Measurements from ENCODE around the gene NRXN3. TPM values are rescaled to one million over a fixed set of nuclear protein-coding genes. Genes with fewer than 3 reads are reported as not detected.

NRXN3 gene
- total RNA-seq, 1 donor from 2014 or later, result 18.0 TPM

DNA sequence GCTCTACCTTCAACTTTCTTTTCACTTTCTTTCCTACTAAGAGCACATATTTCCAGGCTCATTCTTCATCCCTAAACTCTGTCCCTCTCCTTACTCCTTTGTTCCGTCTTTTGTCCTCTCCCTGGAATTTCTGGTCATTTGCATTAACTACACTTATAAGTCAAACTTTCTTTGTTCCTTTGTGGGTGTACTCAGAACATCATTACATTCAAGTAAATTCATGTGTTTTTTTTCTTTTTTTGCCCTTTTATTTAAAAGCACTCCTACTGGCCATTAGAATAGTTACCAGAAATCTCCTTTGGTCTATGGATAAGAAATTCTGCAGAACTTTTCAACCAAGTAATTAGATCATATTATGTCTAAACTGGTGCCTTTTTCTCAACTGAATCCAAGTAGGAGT is 1238.5 kb downstream of the NRXN3 start:
- no peaks in the 10 kb centered on the region for H3K27me3 Mint-ChIP-seq (ENCODE audit: low read depth, unreplicated experiment)
- Histone ChIP-seq H4K20me1 (ENCODE audit: insufficient read depth, low read length) (no peaks in the 10 kb centered on the region), H3K27ac (ENCODE audit: low read depth, low read length) (no peak overlapping the region), H3K79me2 (ENCODE audit: insufficient read depth, low read length) (no peaks in the 10 kb centered on the region), H3K27me3 (ENCODE audit: insufficient read depth, low read length) (no peaks in the 10 kb centered on the region), H3K9me3 (ENCODE audit: insufficient read depth, low read depth, low read length) (no peaks in the 10 kb centered on the region), H3K4me3 (ENCODE audit: insufficient read depth, low read depth, low read length) (no peak overlapping the region), H3K4me1 (ENCODE audit: insufficient read depth, low read length) (no peaks in the 10 kb centered on the region), H3K4me2 (ENCODE audit: low read length) (no peak overlapping the region), H3K9ac (ENCODE audit: low read length) (no peak overlapping the region), H2AFZ (ENCODE audit: low read depth, low read length) (no peak overlapping the region), H3K36me3 (ENCODE audit: insufficient read depth, low read length) (no peaks in the 10 kb centered on the region)
- H3K27ac Mint-ChIP-seq (ENCODE audit: unreplicated experiment), result no peak overlapping the region
- peaks cover 7% of the 10 kb centered on the region for H3K4me1 Mint-ChIP-seq (ENCODE audit: low read depth, unreplicated experiment)
- DNase-seq (ENCODE audit: low read depth) (no peak), FAIRE-seq (no peak)
- H3K9me3 Mint-ChIP-seq (ENCODE audit: unreplicated experiment), result peaks cover 3% of the 10 kb centered on the region
- TF ChIP-seq, protein P1, sequence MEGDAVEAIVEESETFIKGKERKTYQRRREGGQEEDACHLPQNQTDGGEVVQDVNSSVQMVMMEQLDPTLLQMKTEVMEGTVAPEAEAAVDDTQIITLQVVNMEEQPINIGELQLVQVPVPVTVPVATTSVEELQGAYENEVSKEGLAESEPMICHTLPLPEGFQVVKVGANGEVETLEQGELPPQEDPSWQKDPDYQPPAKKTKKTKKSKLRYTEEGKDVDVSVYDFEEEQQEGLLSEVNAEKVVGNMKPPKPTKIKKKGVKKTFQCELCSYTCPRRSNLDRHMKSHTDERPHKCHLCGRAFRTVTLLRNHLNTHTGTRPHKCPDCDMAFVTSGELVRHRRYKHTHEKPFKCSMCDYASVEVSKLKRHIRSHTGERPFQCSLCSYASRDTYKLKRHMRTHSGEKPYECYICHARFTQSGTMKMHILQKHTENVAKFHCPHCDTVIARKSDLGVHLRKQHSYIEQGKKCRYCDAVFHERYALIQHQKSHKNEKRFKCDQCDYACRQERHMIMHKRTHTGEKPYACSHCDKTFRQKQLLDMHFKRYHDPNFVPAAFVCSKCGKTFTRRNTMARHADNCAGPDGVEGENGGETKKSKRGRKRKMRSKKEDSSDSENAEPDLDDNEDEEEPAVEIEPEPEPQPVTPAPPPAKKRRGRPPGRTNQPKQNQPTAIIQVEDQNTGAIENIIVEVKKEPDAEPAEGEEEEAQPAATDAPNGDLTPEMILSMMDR (IDR thresholded peaks at IDR 0.05; ENCODE audit: insufficient read depth, low read depth, low read length), result no peak
- TF ChIP-seq EZH2 (IDR thresholded peaks at IDR 0.05; ENCODE audit: insufficient read depth, low read length), result no peak
- no peak overlapping the region for H3K4me3 Mint-ChIP-seq (ENCODE audit: unreplicated experiment)
- peaks cover 3% of the 10 kb centered on the region for H3K36me3 Mint-ChIP-seq (ENCODE audit: low read depth, unreplicated experiment)

DNA sequence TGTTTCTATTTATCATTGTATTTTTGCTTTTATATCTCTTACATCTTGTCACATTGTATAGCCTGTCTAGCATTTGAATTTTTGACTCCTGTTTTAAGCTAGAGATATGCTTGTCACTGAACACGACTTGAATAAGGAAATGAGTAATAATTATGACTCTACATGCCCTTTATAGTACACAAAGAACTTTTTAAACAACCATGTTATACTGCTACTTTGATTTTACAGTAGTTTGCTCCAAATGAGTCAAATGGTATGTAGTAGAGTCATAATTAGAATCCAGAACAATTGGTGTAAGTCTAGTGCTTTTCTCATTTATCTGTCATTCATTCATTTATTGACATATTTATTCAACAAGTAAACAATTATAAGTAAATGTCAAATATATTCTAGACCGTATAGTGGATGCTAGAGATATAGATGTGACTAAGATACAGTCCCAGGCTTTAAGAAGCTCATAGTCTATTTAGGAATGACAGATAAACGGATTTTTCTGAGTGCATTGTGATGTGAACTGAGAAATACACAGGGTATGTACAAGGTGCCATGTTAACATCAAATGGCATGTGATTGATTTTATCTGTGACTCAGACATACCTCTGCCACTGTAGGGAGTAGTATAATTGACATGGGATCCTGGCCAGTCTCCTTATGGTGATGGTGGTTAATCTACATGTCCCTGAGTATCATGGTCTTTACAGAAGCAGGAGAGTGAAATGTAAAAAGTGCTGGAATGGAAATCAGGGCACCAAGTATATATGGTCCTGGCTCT is 1241.4 kb downstream of the NRXN3 start:
- Mint-ChIP-seq H3K9me3 (ENCODE audit: unreplicated experiment) (peaks cover 2% of the 10 kb centered on the region), H3K4me1 (ENCODE audit: low read depth, unreplicated experiment) (peaks cover 8% of the 10 kb centered on the region), H3K27ac (ENCODE audit: unreplicated experiment) (no peak overlapping the region), H3K36me3 (ENCODE audit: low read depth, unreplicated experiment) (no peaks in the 10 kb centered on the region), H3K4me3 (ENCODE audit: unreplicated experiment) (no peak overlapping the region), H3K27me3 (ENCODE audit: low read depth, unreplicated experiment) (no peaks in the 10 kb centered on the region)
- TF ChIP-seq, protein P1 (IDR thresholded peaks at IDR 0.05; ENCODE audit: insufficient read depth, low read depth, low read length), result no peak
- TF ChIP-seq EZH2 (IDR thresholded peaks at IDR 0.05; ENCODE audit: insufficient read depth, low read length), result no peak
- DNase-seq (ENCODE audit: low read depth) (peak; percentile 14), FAIRE-seq (no peak)
- Histone ChIP-seq H3K9me3 (ENCODE audit: insufficient read depth, low read depth, low read length) (no peaks in the 10 kb centered on the region), H3K4me1 (ENCODE audit: insufficient read depth, low read length) (no peaks in the 10 kb centered on the region), H2AFZ (ENCODE audit: low read depth, low read length) (no peak overlapping the region), H3K4me3 (ENCODE audit: insufficient read depth, low read depth, low read length) (no peak overlapping the region), H4K20me1 (ENCODE audit: insufficient read depth, low read length) (no peaks in the 10 kb centered on the region), H3K4me2 (ENCODE audit: low read length) (peak overlapping the region; percentile 17), H3K27me3 (ENCODE audit: insufficient read depth, low read length) (no peaks in the 10 kb centered on the region), H3K27ac (ENCODE audit: low read depth, low read length) (no peak overlapping the region), H3K9ac (ENCODE audit: low read length) (no peak overlapping the region), H3K79me2 (ENCODE audit: insufficient read depth, low read length) (no peaks in the 10 kb centered on the region), H3K36me3 (ENCODE audit: insufficient read depth, low read length) (no peaks in the 10 kb centered on the region)

DNA sequence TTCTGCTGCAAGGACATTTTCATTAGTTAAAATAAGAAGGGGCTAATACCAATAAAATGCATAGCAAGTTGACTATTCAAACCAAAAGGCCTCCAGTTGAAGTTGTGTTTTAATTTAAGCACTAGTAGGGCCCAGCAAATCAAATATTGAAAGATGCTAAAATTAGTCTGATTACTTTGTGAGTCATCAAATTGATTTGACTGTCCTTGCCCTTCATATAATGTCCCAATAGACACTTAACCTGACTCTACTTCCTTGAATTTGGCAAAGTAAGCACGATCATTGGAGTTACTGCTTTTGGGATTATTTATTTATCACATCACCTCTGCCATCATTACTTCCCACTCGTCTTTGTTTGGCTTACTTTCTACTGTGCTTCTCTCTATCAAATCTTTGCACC is 1242.6 kb downstream of the NRXN3 start:
- Histone ChIP-seq H4K20me1 (ENCODE audit: insufficient read depth, low read length) (no peaks in the 10 kb centered on the region), H3K4me2 (ENCODE audit: low read length) (no peak overlapping the region), H3K27me3 (ENCODE audit: insufficient read depth, low read length) (no peaks in the 10 kb centered on the region), H3K36me3 (ENCODE audit: insufficient read depth, low read length) (no peaks in the 10 kb centered on the region), H3K27ac (ENCODE audit: low read depth, low read length) (no peak overlapping the region), H3K79me2 (ENCODE audit: insufficient read depth, low read length) (no peaks in the 10 kb centered on the region), H3K4me3 (ENCODE audit: insufficient read depth, low read depth, low read length) (no peak overlapping the region), H3K9me3 (ENCODE audit: insufficient read depth, low read depth, low read length) (no peaks in the 10 kb centered on the region), H3K9ac (ENCODE audit: low read length) (no peak overlapping the region), H2AFZ (ENCODE audit: low read depth, low read length) (no peak overlapping the region), H3K4me1 (ENCODE audit: insufficient read depth, low read length) (no peaks in the 10 kb centered on the region)
- no peak overlapping the region for H3K4me3 Mint-ChIP-seq (ENCODE audit: unreplicated experiment)
- TF ChIP-seq, protein P1 (IDR thresholded peaks at IDR 0.05; ENCODE audit: insufficient read depth, low read depth, low read length), result no peak
- no peak for TF ChIP-seq EZH2 (IDR thresholded peaks at IDR 0.05; ENCODE audit: insufficient read depth, low read length)
- H3K27ac Mint-ChIP-seq (ENCODE audit: unreplicated experiment), result no peak overlapping the region
- peaks cover 4% of the 10 kb centered on the region for H3K4me1 Mint-ChIP-seq (ENCODE audit: low read depth, unreplicated experiment)
- no peak for FAIRE-seq
- peaks cover 2% of the 10 kb centered on the region for H3K9me3 Mint-ChIP-seq (ENCODE audit: unreplicated experiment)
- H3K36me3 Mint-ChIP-seq (ENCODE audit: low read depth, unreplicated experiment), result no peaks in the 10 kb centered on the region
- no peaks in the 10 kb centered on the region for H3K27me3 Mint-ChIP-seq (ENCODE audit: low read depth, unreplicated experiment)
- DNase-seq (ENCODE audit: low read depth), result no peak

Data from astrocyte (in vitro differentiated cells and primary cell).